Caki2 (cell line): ENCODE measurements around the gene NFE2L3. TPM values are rescaled to one million over a fixed set of nuclear protein-coding genes. Genes with fewer than 3 reads are reported as not detected.
"Not testable (repeated sequence)": the region's sequence is repeated elsewhere in the genome, so short reads cannot be mapped to it uniquely, and the experiment has no call there.

ENCODE experiments used
- DNase-seq: peaks from one replicate; pipeline ENCODE4 v3.0.0-alpha.2; 2015; ENCODE audit warnings: low read depth
- in situ Hi-C: cut with HindIII; loops from 2 replicates; pipeline ENCODE4 v1.10.0; 2016; ENCODE audit warnings: low sequenced_read_pairs, low pct_unique_long_range_greater_than_20kb, mixed read lengths
- total RNA-seq: library from RNA; depleted of rRNA; stranded (reverse); fragments of >200 nt; shearing (Covaris generic); gene quantifications from 2 replicates; pipeline ENCODE4 v1.2.3, GENCODE V29; 2014; ENCODE audit warnings: low replicate concordance

The NFE2L3 gene
- total RNA-seq, 1 experiment from 2014 or later = 88.0 TPM

- in situ Hi-C loops = no loop called here
- no peak for DNase-seq
These were observed 29.7 kb downstream of the NFE2L3 start for GRCh38 chr7:26181474-26182227.

GRCh38 chr7:26182283-26182682 lies 30.3 kb downstream of the NFE2L3 start:
- in situ Hi-C loops = no loop called here
- DNase-seq = no peak

- in situ Hi-C loops = no loop called here
- DNase-seq = no peak
These were observed 30.7 kb downstream of the NFE2L3 start for GRCh38 chr7:26182706-26183105.

GRCh38 chr7:26183545-26184280 lies 31.7 kb downstream of the NFE2L3 start:
- in situ Hi-C loops = no loop called here
- DNase-seq = no peak

GRCh38 chr7:26184281-26185101 lies 32.5 kb downstream of the NFE2L3 start:
- DNase-seq, in situ Hi-C loops: not testable (repeated sequence)

GRCh38 chr7:26185131-26185843 lies 33.3 kb downstream of the NFE2L3 start:
- no peak for DNase-seq
- in situ Hi-C loops = no loop called here

- in situ Hi-C loops = no loop called here
- no peak for DNase-seq
These were observed 33.8 kb downstream of the NFE2L3 start for GRCh38 chr7:26185844-26186180.

- in situ Hi-C loops = no loop called here
- no peak for DNase-seq
These were observed 34.6 kb downstream of the NFE2L3 start for GRCh38 chr7:26186364-26187311.

- in situ Hi-C loops = no loop called here
- DNase-seq = peak; percentile 46
These were observed 35.6 kb downstream of the NFE2L3 start for GRCh38 chr7:26187380-26188205.

- in situ Hi-C loops = no loop called here
- no peak for DNase-seq
These were observed 36.4 kb downstream of the NFE2L3 start for GRCh38 chr7:26188206-26188956.

- in situ Hi-C loops = no loop called here
- DNase-seq = no peak
These were observed 37.1 kb downstream of the NFE2L3 start for GRCh38 chr7:26188957-26189541.

- DNase-seq = no peak
- in situ Hi-C loops = loop anchor here (10.0 kb wide), 1 partner anchor 95 kb away; no protein-coding TSS in a partner anchor
These were observed 37.7 kb downstream of the NFE2L3 start for GRCh38 chr7:26189697-26190096.

GRCh38 chr7:26190417-26190869 lies 38.4 kb downstream of the NFE2L3 start:
- DNase-seq = no peak
- in situ Hi-C loops = loop anchor here (10.0 kb wide), 1 partner anchor 96 kb away; no protein-coding TSS in a partner anchor

GRCh38 chr7:26191233-26191973 lies 39.4 kb downstream of the NFE2L3 start:
- in situ Hi-C loops = loop anchor here (10.0 kb wide), 1 partner anchor 97 kb away; no protein-coding TSS in a partner anchor
- DNase-seq = no peak
